GM12801 (cell line): ENCODE results near the gene PSMB1.

ENCODE experiments used
- CTCF ChIP-seq: IDR thresholded peaks from one replicate; pipeline ENCODE4 v1.5.1; 2011; ENCODE audit warnings: control low read depth; ENCODE audit not compliant: insufficient read length; ENCODE audit errors: extremely low read depth

Gene PSMB1

GRCh38 chr6:170487707-170488329, 65.3 kb downstream of the PSMB1 start:
- no peak for TF ChIP-seq CTCF

DNA sequence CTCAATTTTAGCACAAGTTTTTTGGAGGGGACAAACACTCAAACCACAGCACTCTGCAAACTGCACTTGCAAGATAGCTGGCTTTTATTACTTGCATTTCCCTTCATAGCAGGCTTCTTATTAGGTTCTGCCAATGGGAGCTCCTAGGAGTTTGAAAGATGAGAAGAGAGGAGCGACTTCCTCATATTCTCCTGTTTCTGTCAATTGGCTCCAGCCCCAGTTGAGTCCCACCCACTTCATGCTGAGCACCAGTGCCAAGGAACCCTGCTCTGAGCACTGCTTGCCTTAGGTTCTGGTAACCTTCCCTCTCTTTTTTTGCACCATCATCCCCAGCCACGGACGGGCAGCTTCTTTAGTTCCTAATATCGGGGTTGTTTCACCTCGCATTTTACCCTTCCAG, 67.9 kb downstream of the PSMB1 start:
- TF ChIP-seq CTCF: no peak
